Measurements from ENCODE around the gene ZFYVE9.

GRCh38 chr1:52288286-52288685, 146.4 kb downstream of the ZFYVE9 start:
- TF ChIP-seq CTCF (conservative IDR thresholded peaks at IDR 0.05; ENCODE audit: low read length) = no peak
- no peak for TF ChIP-seq EZH2phosphoT487 (IDR thresholded peaks at IDR 0.05; ENCODE audit: borderline replicate concordance)

Data from Loucy (cell line).